ENCODE data around the gene METTL27. TPM values are rescaled to one million over a fixed set of nuclear protein-coding genes. Genes with fewer than 3 reads are reported as not detected.

Gene METTL27
- total RNA-seq, 4 donors from 2014 or later: 0.93 to 7.8 (median 3.5) TPM

DNA sequence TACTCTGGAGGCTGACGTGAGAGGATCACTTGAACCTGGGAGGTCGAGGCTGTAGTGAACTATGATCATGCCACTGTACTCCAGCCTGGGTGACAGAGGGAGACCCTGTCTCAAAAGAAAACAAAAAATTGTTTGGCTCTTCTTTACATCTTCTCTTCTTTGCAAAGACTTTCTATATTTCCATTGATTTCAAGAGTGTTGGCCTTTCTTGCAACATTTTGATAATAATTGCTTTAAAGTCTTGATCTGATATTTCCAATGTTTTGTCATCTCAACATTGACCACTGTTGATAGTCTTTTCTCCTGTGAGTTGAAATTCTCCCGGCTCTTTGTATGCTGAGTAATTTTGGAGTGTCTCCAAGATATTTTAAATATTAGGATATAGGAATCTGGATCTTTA, 29.3 kb downstream of the METTL27 start:
- H3K4me3 ChIP-seq: no peak overlapping the region
- WGBS, 2 donors (ENCODE audit: low coverage in 1 of 2): 71 to 90% methylated on average over 3 of the region's 3 CpGs

DNA sequence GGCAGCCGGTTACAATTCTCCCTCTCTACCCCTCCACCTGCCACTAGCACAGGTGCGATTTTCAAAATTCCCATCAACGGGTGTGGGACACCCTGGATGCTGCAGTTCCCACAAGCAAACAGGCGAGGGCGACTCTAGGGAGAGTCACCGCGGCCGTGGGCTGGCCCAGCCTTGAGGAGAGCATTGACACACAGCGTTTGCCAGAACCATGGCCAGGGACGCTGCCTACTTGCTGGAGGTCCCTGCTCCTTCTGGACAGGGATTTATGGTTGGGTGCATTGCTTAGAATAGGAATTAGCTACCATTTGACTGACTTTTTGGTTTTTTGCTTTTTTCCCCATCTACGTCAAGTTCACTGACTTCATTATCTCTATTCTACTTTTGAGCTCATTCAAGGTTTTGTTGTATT, 30.6 kb downstream of the METTL27 start:
- Histone ChIP-seq H3K4me1 (no peaks in the 10 kb centered on the region), H3K9me3 (no peaks in the 10 kb centered on the region), H3K27me3 (peaks cover 16% of the 10 kb centered on the region), H3K27ac (no peak overlapping the region), H3K4me3 (no peak overlapping the region), H3K36me3 (no peaks in the 10 kb centered on the region)
- WGBS, 2 donors (ENCODE audit: low coverage in 1 of 2): 12 to 23% methylated on average over 5 to 10 of the region's 11 CpGs
- TF ChIP-seq CTCF (IDR thresholded peaks at IDR 0.05) (peak; percentile 75 to 88 (median 76)), POLR2A (IDR thresholded peaks at IDR 0.05) (no peak), POLR2AphosphoS5 (IDR thresholded peaks at IDR 0.05) (no peak), EP300 (IDR thresholded peaks at IDR 0.05) (no peak)
- ATAC-seq: peak; percentile 88

More for the DNA sequence above, 29.3 kb downstream of the METTL27 start:
- Histone ChIP-seq H3K27me3 (peaks cover 16% of the 10 kb centered on the region), H3K36me3 (no peaks in the 10 kb centered on the region), H3K27ac (no peak overlapping the region), H3K4me1 (no peaks in the 10 kb centered on the region), H3K9me3 (no peaks in the 10 kb centered on the region)
- TF ChIP-seq POLR2A (IDR thresholded peaks at IDR 0.05) (no peak), CTCF (IDR thresholded peaks at IDR 0.05) (no peak), EP300 (IDR thresholded peaks at IDR 0.05) (no peak), POLR2AphosphoS5 (IDR thresholded peaks at IDR 0.05) (no peak)
- no peak for ATAC-seq

- ATAC-seq: no peak
- Histone ChIP-seq H3K36me3 (no peaks in the 10 kb centered on the region), H3K4me3 (no peak overlapping the region), H3K27me3 (peaks cover 16% of the 10 kb centered on the region), H3K27ac (no peak overlapping the region), H3K4me1 (no peaks in the 10 kb centered on the region), H3K9me3 (no peaks in the 10 kb centered on the region)
- 70% methylated on average over 2 of the region's 4 CpGs; no CpG with 5 or more reads in 1 of the 2 donors for WGBS, 2 donors (ENCODE audit: low coverage in 1 of 2)
- TF ChIP-seq EP300 (IDR thresholded peaks at IDR 0.05) (no peak), POLR2A (IDR thresholded peaks at IDR 0.05) (no peak), POLR2AphosphoS5 (IDR thresholded peaks at IDR 0.05) (no peak), CTCF (IDR thresholded peaks at IDR 0.05) (no peak)
These were observed 31.3 kb downstream of the METTL27 start for GRCh38 chr7:73810998-73811360.

DNA sequence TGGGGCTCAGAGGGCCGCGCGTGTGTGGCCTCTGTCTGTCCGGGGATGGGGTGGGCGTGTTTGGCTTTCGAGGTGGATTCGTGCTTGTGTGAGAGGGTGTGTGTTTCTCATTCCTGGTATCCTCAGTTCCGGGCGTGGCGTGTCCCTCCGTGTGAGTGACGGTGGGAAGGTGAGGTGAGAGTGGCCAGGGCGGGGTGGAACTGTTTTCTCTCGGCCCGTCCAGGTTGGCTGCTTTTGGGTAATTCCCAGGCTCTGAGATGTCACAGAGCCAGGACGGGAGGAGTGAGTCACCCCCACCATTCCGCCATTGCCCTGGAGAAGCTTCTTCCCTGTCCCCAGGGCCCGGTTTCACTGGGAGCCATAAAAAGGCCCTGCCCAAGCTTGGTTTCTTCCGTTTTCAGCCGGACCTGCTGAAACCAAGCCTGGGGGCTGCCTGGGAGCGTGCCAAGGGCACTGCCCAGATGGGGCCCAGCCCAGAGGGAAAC, 32.8 kb downstream of the METTL27 start:
- no peaks in the 10 kb centered on the region for H3K4me1 ChIP-seq
- TF ChIP-seq POLR2AphosphoS5 (IDR thresholded peaks at IDR 0.05): no peak
- TF ChIP-seq CTCF (IDR thresholded peaks at IDR 0.05): no peak
- no peak for TF ChIP-seq POLR2A (IDR thresholded peaks at IDR 0.05)
- TF ChIP-seq EP300 (IDR thresholded peaks at IDR 0.05): no peak
- whole genome bisulfite sequencing, 2 donors (ENCODE audit: low coverage in 1 of 2): no CpG with 5 or more reads among the region's 21 CpGs
- no peaks in the 10 kb centered on the region for H3K36me3 ChIP-seq
- no peak for ATAC-seq
- peaks cover 16% of the 10 kb centered on the region for H3K27me3 ChIP-seq
- no peaks in the 10 kb centered on the region for H3K9me3 ChIP-seq
- H3K4me3 ChIP-seq: no peak overlapping the region
- H3K27ac ChIP-seq: no peak overlapping the region

DNA sequence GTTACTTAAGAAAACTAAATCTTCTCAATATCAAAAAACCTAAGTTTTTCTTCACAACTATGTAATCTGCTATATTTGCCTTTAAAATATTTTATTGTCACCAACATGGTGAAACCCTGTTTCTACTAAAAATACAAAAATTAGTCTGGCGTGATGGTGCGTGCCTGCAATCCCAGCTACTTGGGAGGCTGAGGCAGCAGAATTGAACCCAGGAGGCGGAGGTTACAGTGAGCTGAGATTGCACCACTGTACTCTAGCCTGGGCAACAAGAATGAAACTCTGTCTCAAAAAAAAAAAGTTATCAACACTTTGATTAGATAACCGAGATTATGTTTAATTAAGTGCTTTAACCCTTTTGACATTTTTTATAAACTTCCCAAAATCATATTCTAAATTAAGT, 39.9 kb downstream of the METTL27 start:
- H3K36me3 ChIP-seq: no peaks in the 10 kb centered on the region
- H3K4me1 ChIP-seq: no peaks in the 10 kb centered on the region
- no peak for ATAC-seq
- TF ChIP-seq CTCF (IDR thresholded peaks at IDR 0.05): no peak
- no peak for TF ChIP-seq POLR2AphosphoS5 (IDR thresholded peaks at IDR 0.05)
- TF ChIP-seq EP300 (IDR thresholded peaks at IDR 0.05): no peak
- no peak for TF ChIP-seq POLR2A (IDR thresholded peaks at IDR 0.05)
- H3K4me3 ChIP-seq: no peak overlapping the region
- no peaks in the 10 kb centered on the region for H3K27me3 ChIP-seq
- H3K9me3 ChIP-seq: no peaks in the 10 kb centered on the region
- no peak overlapping the region for H3K27ac ChIP-seq
- WGBS, 2 donors (ENCODE audit: low coverage in 1 of 2): 73 to 81% methylated on average over 4 of the region's 4 CpGs

Measured in gastroesophageal sphincter (tissue), 4 donors.